HG03139 (cell line): ENCODE measurements around the gene DLG2.

Source experiments
- ATAC-seq: cut with Tn5 transposase; IDR thresholded peaks from one replicate; pipeline ENCODE4 v1.9.1; 2021; ENCODE audit not compliant: unreplicated experiment

The DLG2 gene

DNA sequence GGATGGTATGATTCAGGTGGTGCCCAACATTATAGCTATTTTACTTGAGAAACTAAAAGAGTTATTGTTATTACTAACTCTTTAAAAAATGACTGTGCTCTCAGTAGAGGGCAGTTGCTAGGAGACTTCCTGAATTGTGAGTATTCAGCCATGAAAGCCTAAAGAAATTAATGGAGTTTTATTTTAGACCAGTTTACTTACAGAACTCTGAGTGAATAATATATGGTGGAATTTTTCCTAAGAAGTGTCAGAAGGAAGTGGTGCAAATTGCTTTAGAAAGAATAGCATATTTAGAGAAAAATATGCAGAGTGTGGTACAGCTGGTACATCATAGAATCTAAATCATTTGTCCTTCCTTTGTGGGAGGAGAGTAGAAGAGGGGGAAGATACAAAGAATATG lies 1651.1 kb downstream of the DLG2 start:
- no peak for ATAC-seq

DNA sequence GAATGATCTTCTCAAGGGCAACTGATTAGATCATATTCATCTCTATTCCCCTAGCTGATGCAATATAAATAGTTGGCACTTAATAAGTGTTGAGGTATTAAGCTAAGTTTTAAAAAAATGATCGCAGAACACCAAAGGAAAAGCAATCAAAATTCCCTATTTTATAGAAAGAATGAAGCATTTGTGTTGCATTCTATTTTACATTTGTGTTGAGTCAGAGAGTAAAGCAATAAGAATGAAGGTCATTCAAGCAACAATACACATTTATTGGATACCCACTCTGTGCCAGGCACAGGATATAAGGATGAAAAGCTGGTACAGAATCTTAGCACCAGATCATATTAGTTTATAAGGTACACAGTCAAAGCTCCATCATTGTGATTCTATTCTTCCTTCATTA lies 1654.6 kb downstream of the DLG2 start:
- ATAC-seq, result no peak

- ATAC-seq, result peak; percentile 36
These were observed 1656.1 kb downstream of the DLG2 start for GRCh38 chr11:83971063-83971462.

DNA sequence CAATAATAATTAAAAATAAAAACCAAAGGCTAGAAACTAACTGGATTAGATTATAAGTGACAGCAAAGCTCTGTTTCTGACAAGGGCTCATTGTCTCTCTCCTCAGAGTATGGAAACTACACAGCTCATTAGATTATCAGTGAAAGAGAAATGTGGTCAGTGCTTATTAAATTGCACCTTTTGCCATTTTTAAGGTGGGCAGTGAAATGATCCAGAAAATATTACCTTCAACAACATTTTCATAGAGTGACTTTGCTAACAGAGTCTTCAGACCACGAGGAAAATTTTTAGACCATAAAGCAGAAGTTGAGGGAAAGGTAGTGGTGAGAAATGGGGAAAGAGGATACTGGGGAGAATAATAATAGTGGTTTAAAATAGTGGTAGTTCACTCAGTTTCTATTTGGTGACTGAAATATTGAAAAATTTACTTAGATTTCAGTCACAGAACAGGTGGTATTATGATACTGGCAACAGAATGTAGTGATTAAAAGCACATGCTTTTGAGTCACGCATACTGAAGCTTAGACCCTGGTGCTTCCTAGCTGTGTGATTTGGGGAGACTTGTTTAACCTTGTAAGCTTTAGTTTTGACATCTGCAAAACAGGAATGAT lies 1657.0 kb downstream of the DLG2 start:
- peak; percentile 75 for ATAC-seq

DNA sequence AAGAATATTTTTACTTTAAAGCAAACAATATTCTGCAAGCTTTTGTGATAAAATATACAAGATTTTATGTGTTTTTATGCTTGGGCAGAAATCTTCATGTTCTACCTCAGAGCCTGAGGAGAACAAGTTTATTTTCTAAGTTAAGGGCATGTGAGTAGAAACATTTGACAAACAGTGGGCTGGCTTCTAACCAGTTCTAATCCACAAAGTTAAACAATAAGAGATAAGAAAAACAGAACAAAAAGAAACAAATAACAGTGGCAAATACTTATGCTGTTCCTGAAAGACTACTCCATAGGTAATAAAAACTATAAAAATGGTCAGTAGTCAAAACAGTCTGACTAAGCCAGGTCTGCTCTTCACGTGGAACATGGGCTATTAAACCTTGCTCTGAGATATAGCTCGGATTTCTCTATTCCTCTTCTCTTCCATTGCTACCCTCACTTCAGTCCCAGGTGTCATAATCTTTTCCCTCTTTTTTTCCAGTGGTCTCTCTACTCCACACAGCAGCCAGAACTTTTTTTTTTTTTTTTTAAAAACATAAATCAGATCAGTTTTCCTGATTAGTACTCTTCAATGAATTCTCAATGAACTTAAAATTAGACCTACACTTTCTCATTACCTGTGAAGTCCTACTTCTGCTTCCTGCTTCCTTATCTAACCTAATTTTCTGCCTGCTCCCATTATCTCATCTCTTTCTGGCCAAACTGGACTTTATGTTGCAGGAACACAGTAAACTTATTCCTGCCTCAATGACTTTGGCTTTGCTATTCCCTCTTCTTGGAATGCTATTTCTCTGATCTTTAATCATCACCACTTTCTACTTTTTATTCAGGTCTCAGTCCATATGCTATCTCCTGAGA lies 1669.9 kb downstream of the DLG2 start:
- ATAC-seq, result no peak

DNA sequence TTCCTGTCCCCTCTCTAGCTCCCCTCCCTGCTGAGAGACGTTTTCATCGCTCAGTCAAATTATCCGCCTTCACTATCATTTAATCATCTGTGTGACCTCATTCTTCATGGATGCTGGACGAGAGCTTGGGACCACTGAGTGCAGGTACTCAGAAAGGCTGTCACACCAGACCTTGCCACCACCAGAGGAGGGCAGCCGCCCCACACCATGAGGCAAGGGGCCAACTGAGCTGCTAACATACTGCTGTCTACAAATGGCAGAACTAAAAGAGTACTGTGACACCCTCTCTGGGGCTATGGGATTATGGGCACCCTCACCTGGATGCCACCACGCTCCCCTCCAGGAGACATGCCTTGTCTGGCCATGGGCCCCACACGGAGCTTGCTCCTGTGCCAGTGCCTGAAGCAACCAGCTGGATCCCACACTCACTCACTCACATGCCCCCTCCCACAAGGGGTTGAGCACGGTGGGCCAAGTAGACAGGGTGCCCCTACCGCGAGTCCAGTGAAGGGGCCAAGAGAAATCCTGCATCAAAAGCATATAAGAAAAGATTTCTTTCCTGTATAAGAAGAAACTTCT lies 1670.9 kb downstream of the DLG2 start:
- no peak for ATAC-seq

DNA sequence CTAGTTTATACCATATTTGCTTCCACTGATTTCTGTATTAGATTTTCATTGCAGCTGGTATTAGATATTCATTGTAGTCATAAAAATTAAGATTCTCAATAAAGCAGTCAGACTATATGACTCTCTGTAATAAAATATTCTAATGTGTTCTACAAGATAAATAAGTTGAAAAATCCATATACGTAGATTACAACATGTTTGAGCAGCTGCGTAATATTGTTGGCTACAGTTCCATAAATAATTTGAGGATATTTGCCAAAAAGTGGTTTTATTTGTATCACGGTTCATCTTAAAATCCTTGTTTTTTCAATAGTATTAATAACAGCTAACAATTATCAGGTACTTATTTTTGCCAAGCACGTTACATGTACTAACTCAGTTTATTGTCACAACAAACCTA lies 1672.4 kb downstream of the DLG2 start:
- ATAC-seq, result no peak

- ATAC-seq, result no peak
These were observed 1675.6 kb downstream of the DLG2 start for GRCh38 chr11:83951521-83951920.

DNA sequence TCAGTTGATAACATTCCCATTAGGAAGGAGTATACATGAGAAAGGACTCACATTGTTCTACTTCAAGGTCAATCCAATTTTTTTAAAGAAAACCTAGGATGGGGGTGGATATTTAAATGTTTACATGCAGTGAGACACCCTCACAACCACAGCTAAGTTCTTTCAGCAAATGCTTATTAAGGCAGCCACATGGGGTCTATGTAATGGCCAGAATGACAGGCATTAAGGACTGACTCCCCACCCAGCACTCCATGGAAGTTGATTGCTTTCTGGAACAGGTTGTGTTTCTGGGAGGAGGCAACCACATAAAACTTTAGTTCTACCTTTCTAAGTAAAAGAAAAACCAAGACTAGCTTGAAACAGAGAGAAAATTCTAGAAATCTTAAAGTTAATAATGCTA lies 1678.9 kb downstream of the DLG2 start:
- no peak for ATAC-seq

- no peak for ATAC-seq
These were observed 1681.2 kb downstream of the DLG2 start for GRCh38 chr11:83945976-83946375.

DNA sequence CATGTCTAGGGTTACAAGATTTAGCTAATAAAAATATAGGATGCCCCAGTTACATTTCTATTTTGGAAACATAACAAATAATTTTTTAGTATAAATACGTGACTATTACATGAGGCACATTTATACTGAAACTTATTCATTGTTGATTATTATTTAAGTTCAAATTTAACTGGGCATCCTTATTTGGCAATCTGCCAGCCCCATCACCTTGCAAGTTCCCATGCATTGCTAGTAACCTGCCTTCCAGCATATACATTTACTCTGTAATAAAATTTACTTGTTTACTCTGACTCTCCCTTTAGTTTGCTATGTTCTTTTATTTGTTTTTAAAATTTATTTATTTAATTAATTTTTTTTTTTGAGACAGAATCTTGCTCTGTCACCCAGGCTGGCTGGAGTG lies 1686.1 kb downstream of the DLG2 start:
- ATAC-seq, result no peak

DNA sequence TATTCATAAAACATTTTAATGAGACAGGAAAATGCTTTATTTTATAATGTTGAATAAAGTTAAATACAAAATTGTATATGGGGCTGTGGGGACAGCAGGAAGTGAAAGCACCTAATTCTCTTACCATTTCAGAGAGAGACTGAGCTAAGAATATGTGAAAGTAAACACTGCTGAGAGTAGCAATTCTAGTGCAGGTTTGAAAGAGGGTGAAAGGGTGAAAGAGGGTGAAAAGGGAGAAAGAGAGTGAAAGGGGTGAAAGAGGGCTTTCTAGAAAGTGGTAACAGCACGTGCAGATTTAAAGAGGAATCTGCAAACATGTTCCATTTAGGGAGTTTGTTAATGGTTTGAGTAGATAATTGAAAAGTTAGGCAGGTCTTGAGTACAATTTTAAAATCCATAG lies 1689.0 kb downstream of the DLG2 start:
- no peak for ATAC-seq

DNA sequence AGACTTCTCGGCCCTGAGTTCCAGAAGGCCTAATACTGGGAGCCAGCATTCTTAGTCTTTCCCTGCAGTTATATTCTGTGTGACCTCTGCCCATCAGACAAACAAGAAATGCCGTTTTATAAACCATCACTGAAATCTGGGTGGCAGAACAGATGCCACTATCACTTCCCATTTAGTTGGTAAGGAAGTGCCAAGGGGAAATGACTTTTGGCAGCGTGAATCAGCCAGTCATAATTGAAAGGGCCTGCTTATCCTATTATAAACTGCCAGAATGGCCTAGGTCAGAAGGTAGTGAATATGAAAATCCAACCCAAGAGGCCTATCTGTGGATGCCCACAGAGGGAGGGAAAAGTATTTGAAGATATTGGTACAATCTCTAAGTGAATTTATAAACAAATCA lies 1694.1 kb downstream of the DLG2 start:
- ATAC-seq, result no peak

DNA sequence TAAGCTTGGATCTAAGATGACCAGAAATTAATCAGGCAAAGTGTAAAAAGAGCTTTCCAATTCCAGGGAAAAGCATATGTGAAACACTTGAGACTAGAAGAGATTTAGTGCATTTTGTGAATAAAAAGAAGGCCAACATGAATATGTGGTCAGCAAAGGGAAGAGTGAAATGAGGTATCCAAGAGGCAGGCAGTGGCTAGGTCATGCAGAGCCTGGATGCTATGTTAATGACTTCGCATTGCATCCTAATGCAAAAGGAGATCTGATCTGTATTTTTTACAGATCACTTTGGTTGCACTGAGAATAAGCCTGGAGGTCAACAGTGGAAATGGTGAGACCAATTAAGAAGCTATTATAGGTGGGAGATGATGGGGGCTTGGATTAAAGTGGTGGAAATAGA lies 1699.7 kb downstream of the DLG2 start:
- ATAC-seq, result no peak

DNA sequence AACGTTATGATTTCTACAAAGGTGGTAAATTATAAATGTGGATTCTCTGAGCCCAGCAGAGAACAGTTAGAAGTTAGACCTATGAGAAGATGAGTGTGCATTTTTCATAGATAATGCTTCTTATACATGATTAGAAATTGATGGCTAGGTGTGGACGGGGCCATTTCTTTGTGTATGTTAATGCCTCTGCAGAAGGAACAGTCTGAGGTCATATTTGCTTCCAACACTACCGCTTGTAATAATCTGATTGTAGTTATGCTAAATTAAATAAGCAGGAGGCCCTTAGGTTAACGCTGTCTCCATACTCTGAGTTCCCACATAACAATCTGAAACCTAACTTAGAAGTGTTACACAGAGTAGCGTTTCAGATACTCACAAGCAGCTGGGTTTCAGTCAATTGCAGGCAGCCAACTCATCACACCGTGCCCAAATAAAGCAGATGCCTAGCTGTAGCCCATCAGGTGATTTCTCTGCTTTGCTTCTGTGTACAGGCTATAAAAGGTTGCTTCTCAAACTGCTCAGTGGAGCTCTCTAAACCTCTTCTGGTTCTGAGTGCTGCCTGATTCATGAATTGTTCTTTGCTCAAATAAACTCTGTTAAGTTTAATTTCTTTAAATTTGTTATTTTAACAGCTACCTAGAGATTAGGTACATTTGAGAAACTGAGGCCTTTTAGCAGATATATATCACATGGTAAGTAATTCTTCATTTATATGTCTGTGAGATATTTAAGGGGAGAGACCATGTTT lies 1702.2 kb downstream of the DLG2 start:
- ATAC-seq, result no peak

- ATAC-seq, result no peak
These were observed 1703.2 kb downstream of the DLG2 start for GRCh38 chr11:83923961-83924360.

GRCh38 chr11:83922953-83923352 lies 1704.2 kb downstream of the DLG2 start:
- ATAC-seq, result no peak

- no peak for ATAC-seq
These were observed 1704.8 kb downstream of the DLG2 start for GRCh38 chr11:83922318-83922717.

GRCh38 chr11:83921447-83922192 lies 1705.5 kb downstream of the DLG2 start:
- ATAC-seq, result no peak

DNA sequence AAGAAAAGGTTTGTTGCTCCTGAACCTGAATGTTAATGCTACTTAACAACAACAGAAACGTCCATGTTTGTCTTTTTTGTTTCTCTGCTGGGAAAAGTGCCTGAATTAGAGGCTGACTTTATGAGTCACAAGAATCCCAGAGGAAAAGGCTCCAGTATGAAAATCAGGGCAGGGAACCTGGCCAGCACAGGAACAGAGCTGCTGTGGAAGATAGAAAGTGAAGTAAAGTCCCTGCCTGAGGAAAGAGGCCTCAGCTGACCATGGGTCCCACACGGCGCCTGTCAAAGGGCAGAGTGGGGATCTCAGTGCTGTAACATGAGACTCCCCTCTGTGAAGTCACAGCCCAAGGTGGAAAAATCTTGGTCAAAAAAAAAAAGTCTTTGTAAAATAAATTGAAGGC lies 1708.7 kb downstream of the DLG2 start:
- no peak for ATAC-seq

DNA sequence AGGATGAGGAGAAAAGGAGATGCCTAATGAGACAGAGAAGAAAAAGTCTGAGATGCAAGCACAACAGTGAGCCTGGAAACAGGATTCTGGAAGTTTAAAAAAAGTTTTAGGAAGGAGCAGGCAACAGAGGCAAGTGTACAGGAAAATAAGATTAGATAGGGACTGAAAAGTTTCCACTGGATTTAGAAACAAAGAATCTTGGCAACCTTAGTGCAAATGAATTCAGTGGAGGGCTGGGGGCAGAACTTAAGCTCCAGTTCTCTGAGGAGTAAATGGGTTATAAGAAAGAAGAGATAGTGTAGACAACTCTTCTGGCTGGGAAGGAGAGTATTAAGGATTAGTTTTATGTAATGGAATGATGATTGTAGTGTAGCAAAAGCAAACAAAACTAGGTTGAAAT lies 1712.1 kb downstream of the DLG2 start:
- no peak for ATAC-seq
